ENCODE results near the gene OPN1SW. TPM values are rescaled to one million over a fixed set of nuclear protein-coding genes. Genes with fewer than 3 reads are reported as not detected.

The OPN1SW gene
- total and polyA plus RNA-seq, 3 experiments from 2014 or later = not detected

DNA sequence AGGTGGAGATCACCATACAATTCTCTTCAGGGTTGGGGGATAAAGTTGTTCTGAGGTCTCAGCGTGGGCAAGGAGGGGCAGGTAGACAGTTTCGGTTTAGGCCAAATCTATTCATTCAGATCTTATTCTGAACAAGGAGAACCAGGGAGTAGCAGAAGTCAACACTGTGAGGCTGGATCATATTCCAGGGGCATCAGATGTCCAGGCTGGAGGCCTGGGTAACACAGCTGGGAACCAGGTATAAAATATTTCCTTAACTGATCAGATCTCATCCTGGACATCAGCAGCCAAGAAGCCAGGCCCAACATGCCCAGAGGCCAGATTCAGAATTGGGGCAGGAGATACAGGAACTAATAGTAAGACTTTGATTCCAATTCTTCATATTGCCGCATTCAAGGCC is 35.4 kb upstream of the OPN1SW start:
- no peaks in the 10 kb centered on the region for H3K27me3 Mint-ChIP-seq
- no peaks in the 10 kb centered on the region for H3K4me1 Mint-ChIP-seq
- Histone ChIP-seq H3K4me1 (ENCODE audit: insufficient read depth, low read length) (no peaks in the 10 kb centered on the region), H3K4me3 (ENCODE audit: low read length) (no peak overlapping the region), H3K9me3 (ENCODE audit: low read length) (no peaks in the 10 kb centered on the region), H3K27ac (ENCODE audit: low read depth, low read length) (no peak overlapping the region), H3K27me3 (ENCODE audit: insufficient read depth, low read length, poor library complexity, severe bottlenecking) (no peaks in the 10 kb centered on the region), H3K36me3 (ENCODE audit: insufficient read depth, low read length) (no peaks in the 10 kb centered on the region)
- no peak overlapping the region for H3K27ac Mint-ChIP-seq
- DNase-seq = no peak
- H3K36me3 Mint-ChIP-seq = peaks cover 0 to 11% (median 2%) of the 10 kb centered on the region in 3 donors
- H3K9me3 Mint-ChIP-seq = no peaks in the 10 kb centered on the region
- POLR2A ChIA-PET = no interaction called here
- H3K4me3 Mint-ChIP-seq = no peak overlapping the region
- CTCF ChIA-PET = no interaction called here

- Mint-ChIP-seq H3K36me3 (peaks cover 0 to 15% (median 2%) of the 10 kb centered on the region in 3 donors), H3K27me3 (no peaks in the 10 kb centered on the region), H3K27ac (no peak overlapping the region), H3K4me3 (no peak overlapping the region), H3K4me1 (no peaks in the 10 kb centered on the region), H3K9me3 (no peaks in the 10 kb centered on the region)
- no peak overlapping the region for H3K4me3 ChIP-seq (ENCODE audit: low read length)
- H3K27me3 ChIP-seq (ENCODE audit: insufficient read depth, low read length, poor library complexity, severe bottlenecking) = no peaks in the 10 kb centered on the region
- no peak for DNase-seq
- POLR2A ChIA-PET = no interaction called here
- CTCF ChIA-PET = no interaction called here
- H3K27ac ChIP-seq (ENCODE audit: low read depth, low read length) = no peak overlapping the region
- no peaks in the 10 kb centered on the region for H3K9me3 ChIP-seq (ENCODE audit: low read length)
- no peaks in the 10 kb centered on the region for H3K36me3 ChIP-seq (ENCODE audit: insufficient read depth, low read length)
- H3K4me1 ChIP-seq (ENCODE audit: insufficient read depth, low read length) = no peaks in the 10 kb centered on the region
Measured at GRCh38 chr7:128810473-128810872, 34.9 kb upstream of the OPN1SW start.

- Mint-ChIP-seq H3K36me3 (peaks cover 0 to 22% (median 2%) of the 10 kb centered on the region in 3 donors), H3K27ac (no peak overlapping the region), H3K27me3 (no peaks in the 10 kb centered on the region), H3K4me1 (no peaks in the 10 kb centered on the region), H3K9me3 (no peaks in the 10 kb centered on the region), H3K4me3 (no peak overlapping the region)
- Histone ChIP-seq H3K27me3 (ENCODE audit: insufficient read depth, low read length, poor library complexity, severe bottlenecking) (no peaks in the 10 kb centered on the region), H3K27ac (ENCODE audit: low read depth, low read length) (no peak overlapping the region), H3K4me3 (ENCODE audit: low read length) (no peak overlapping the region), H3K36me3 (ENCODE audit: insufficient read depth, low read length) (no peaks in the 10 kb centered on the region), H3K4me1 (ENCODE audit: insufficient read depth, low read length) (no peaks in the 10 kb centered on the region), H3K9me3 (ENCODE audit: low read length) (no peaks in the 10 kb centered on the region)
- ChIA-PET CTCF (no interaction called here), POLR2A (no interaction called here)
- DNase-seq = no peak
Measured at GRCh38 chr7:128809363-128809762, 33.8 kb upstream of the OPN1SW start.

DNA sequence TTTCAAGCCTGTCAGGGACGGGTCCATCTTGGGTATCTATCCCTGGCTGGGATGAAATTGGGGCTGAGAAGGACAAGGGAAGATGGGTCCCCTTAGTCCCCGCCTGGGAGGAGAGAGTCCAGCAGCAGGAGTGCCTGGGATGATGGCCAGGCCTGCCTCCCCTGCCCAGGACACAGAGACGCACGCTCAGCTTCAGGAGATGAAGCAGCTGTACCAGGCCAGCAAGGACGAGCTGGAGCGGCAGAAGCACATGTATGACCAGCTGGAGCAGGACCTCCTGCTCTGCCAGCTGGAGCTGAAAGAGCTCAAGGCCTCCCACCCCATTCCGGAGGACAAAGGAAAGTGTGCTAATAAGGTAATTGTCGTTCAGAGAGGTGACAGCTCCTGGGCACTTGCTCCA is 31.6 kb upstream of the OPN1SW start:
- H3K27ac Mint-ChIP-seq = no peak overlapping the region
- Histone ChIP-seq H3K27me3 (ENCODE audit: insufficient read depth, low read length, poor library complexity, severe bottlenecking) (no peaks in the 10 kb centered on the region), H3K36me3 (ENCODE audit: insufficient read depth, low read length) (no peaks in the 10 kb centered on the region), H3K27ac (ENCODE audit: low read depth, low read length) (no peak overlapping the region), H3K4me3 (ENCODE audit: low read length) (no peak overlapping the region), H3K9me3 (ENCODE audit: low read length) (no peaks in the 10 kb centered on the region), H3K4me1 (ENCODE audit: insufficient read depth, low read length) (no peaks in the 10 kb centered on the region)
- POLR2A ChIA-PET = no interaction called here
- H3K36me3 Mint-ChIP-seq = peaks cover 0 to 24% (median 2%) of the 10 kb centered on the region in 3 donors
- no peak for DNase-seq
- CTCF ChIA-PET = interaction anchor here (0.7 kb wide), 1 partner anchor 38 kb away, joined by 3 read pairs; no protein-coding TSS in a partner anchor
- no peaks in the 10 kb centered on the region for H3K27me3 Mint-ChIP-seq
- H3K4me1 Mint-ChIP-seq = no peaks in the 10 kb centered on the region
- no peak overlapping the region for H3K4me3 Mint-ChIP-seq
- no peaks in the 10 kb centered on the region for H3K9me3 Mint-ChIP-seq

- Mint-ChIP-seq H3K4me1 (no peaks in the 10 kb centered on the region), H3K27ac (peak overlapping the region in 1 of 8 donors; percentile 95), H3K9me3 (no peaks in the 10 kb centered on the region), H3K27me3 (no peaks in the 10 kb centered on the region), H3K36me3 (peaks cover 5 to 31% (median 8%) of the 10 kb centered on the region in 3 donors), H3K4me3 (no peak overlapping the region)
- DNase-seq = no peak
- Histone ChIP-seq H3K9me3 (ENCODE audit: low read length) (no peaks in the 10 kb centered on the region), H3K4me3 (ENCODE audit: low read length) (no peak overlapping the region), H3K4me1 (ENCODE audit: insufficient read depth, low read length) (no peaks in the 10 kb centered on the region), H3K36me3 (ENCODE audit: insufficient read depth, low read length) (no peaks in the 10 kb centered on the region), H3K27me3 (ENCODE audit: insufficient read depth, low read length, poor library complexity, severe bottlenecking) (no peaks in the 10 kb centered on the region), H3K27ac (ENCODE audit: low read depth, low read length) (no peak overlapping the region)
- POLR2A ChIA-PET = no interaction called here
- CTCF ChIA-PET = no interaction called here
Measured at GRCh38 chr7:128805225-128805624, 29.6 kb upstream of the OPN1SW start.

GRCh38 chr7:128804484-128804883 is 28.9 kb upstream of the OPN1SW start:
- Mint-ChIP-seq H3K27ac (no peak overlapping the region), H3K36me3 (peaks cover 5 to 31% (median 8%) of the 10 kb centered on the region in 3 donors), H3K27me3 (no peaks in the 10 kb centered on the region), H3K4me3 (no peak overlapping the region), H3K9me3 (no peaks in the 10 kb centered on the region), H3K4me1 (no peaks in the 10 kb centered on the region)
- no peak for DNase-seq
- H3K4me3 ChIP-seq (ENCODE audit: low read length) = no peak overlapping the region
- no peaks in the 10 kb centered on the region for H3K9me3 ChIP-seq (ENCODE audit: low read length)
- H3K36me3 ChIP-seq (ENCODE audit: insufficient read depth, low read length) = no peaks in the 10 kb centered on the region
- no peaks in the 10 kb centered on the region for H3K4me1 ChIP-seq (ENCODE audit: insufficient read depth, low read length)
- ChIA-PET POLR2A (no interaction called here), CTCF (no interaction called here)
- no peak overlapping the region for H3K27ac ChIP-seq (ENCODE audit: low read depth, low read length)
- H3K27me3 ChIP-seq (ENCODE audit: insufficient read depth, low read length, poor library complexity, severe bottlenecking) = no peaks in the 10 kb centered on the region

GRCh38 chr7:128801667-128802418 is 26.2 kb upstream of the OPN1SW start:
- no peaks in the 10 kb centered on the region for H3K36me3 ChIP-seq (ENCODE audit: insufficient read depth, low read length)
- no peak overlapping the region for H3K27ac ChIP-seq (ENCODE audit: low read depth, low read length)
- no peak overlapping the region for H3K4me3 ChIP-seq (ENCODE audit: low read length)
- CTCF ChIA-PET = interaction anchor here (1.4 kb wide), 1 partner anchor 81 kb away, joined by 3 read pairs; no protein-coding TSS in a partner anchor
- no peaks in the 10 kb centered on the region for H3K27me3 ChIP-seq (ENCODE audit: insufficient read depth, low read length, poor library complexity, severe bottlenecking)
- Mint-ChIP-seq H3K36me3 (peaks cover 5 to 29% (median 11%) of the 10 kb centered on the region in 3 donors), H3K9me3 (no peaks in the 10 kb centered on the region), H3K27me3 (no peaks in the 10 kb centered on the region), H3K4me1 (no peaks in the 10 kb centered on the region), H3K4me3 (no peak overlapping the region), H3K27ac (no peak overlapping the region)
- H3K4me1 ChIP-seq (ENCODE audit: insufficient read depth, low read length) = no peaks in the 10 kb centered on the region
- no peaks in the 10 kb centered on the region for H3K9me3 ChIP-seq (ENCODE audit: low read length)
- POLR2A ChIA-PET = no interaction called here
- no peak for DNase-seq

- H3K27ac Mint-ChIP-seq = no peak overlapping the region
- ChIA-PET CTCF (no interaction called here), POLR2A (no interaction called here)
Measured at GRCh38 chr7:128801003-128801402, 25.4 kb upstream of the OPN1SW start.

More at GRCh38 chr7:128801003-128801402, 25.4 kb upstream of the OPN1SW start:
- H3K36me3 Mint-ChIP-seq = peaks cover 5 to 21% (median 13%) of the 10 kb centered on the region in 3 donors
- no peaks in the 10 kb centered on the region for H3K36me3 ChIP-seq (ENCODE audit: insufficient read depth, low read length)
- H3K27me3 Mint-ChIP-seq = no peaks in the 10 kb centered on the region
- no peak overlapping the region for H3K4me3 ChIP-seq (ENCODE audit: low read length)
- no peak overlapping the region for H3K4me3 Mint-ChIP-seq
- no peaks in the 10 kb centered on the region for H3K9me3 Mint-ChIP-seq
- DNase-seq = no peak
- no peak overlapping the region for H3K27ac ChIP-seq (ENCODE audit: low read depth, low read length)
- H3K27me3 ChIP-seq (ENCODE audit: insufficient read depth, low read length, poor library complexity, severe bottlenecking) = no peaks in the 10 kb centered on the region
- no peaks in the 10 kb centered on the region for H3K4me1 Mint-ChIP-seq
- H3K9me3 ChIP-seq (ENCODE audit: low read length) = no peaks in the 10 kb centered on the region
- no peaks in the 10 kb centered on the region for H3K4me1 ChIP-seq (ENCODE audit: insufficient read depth, low read length)

All from CD8-positive, alpha-beta memory T cell (primary cell).